Mesendoderm (in vitro differentiated cells): ENCODE data around the gene SFMBT2.

Experiments
- DNase-seq: peaks from one replicate; pipeline ENCODE4 v3.0.0; 2013
- H2AK5ac ChIP-seq: 2 replicates; pipeline ENCODE4 v1.6.1; 2013; ENCODE audit warnings: low read length, inconsistent platforms
- H2BK120ac ChIP-seq: 2 replicates; pipeline ENCODE4 v1.6.1; 2013; ENCODE audit warnings: low read depth, mild to moderate bottlenecking, low read length, moderate library complexity, mixed read lengths
- H2BK15ac ChIP-seq: replicated peaks from 2 replicates; pipeline ENCODE4 v1.6.1; 2013; ENCODE audit warnings: low read depth, mild to moderate bottlenecking, moderate library complexity
- H2BK5ac ChIP-seq: 2 replicates; pipeline ENCODE4 v1.6.1; 2013; ENCODE audit warnings: low read length, inconsistent platforms
- H3K18ac ChIP-seq: 2 replicates; pipeline ENCODE4 v1.6.1; 2013; ENCODE audit warnings: mild to moderate bottlenecking, low read length, mixed read lengths
- H3K23ac ChIP-seq: one replicate; pipeline ENCODE4 v1.6.1; 2013; ENCODE audit warnings: low read length
- H3K27ac ChIP-seq: 2 replicates; pipeline ENCODE4 v1.5.1; 2013; ENCODE audit warnings: low read depth, mild to moderate bottlenecking, inconsistent platforms, low read length, moderate library complexity
- H3K27me3 ChIP-seq: 2 replicates; pipeline ENCODE4 v1.6.1; 2013; ENCODE audit warnings: low read length, control low read depth, mild to moderate bottlenecking, inconsistent platforms; ENCODE audit not compliant: insufficient read depth, poor library complexity
- H3K36me3 ChIP-seq: 2 replicates; pipeline ENCODE4 v1.6.1; 2013; ENCODE audit warnings: low read length, inconsistent platforms; ENCODE audit not compliant: control insufficient read depth, insufficient read depth
- H3K4ac ChIP-seq: one replicate; pipeline ENCODE4 v1.6.1; 2013; ENCODE audit warnings: low read depth, mild to moderate bottlenecking, low read length, moderate library complexity
- H3K4me1 ChIP-seq: 2 replicates; pipeline ENCODE4 v1.6.1; 2013; ENCODE audit warnings: low read depth, low read length, inconsistent platforms; ENCODE audit not compliant: control insufficient read depth
- H3K4me2 ChIP-seq: 2 replicates; pipeline ENCODE4 v1.6.1; 2013; ENCODE audit warnings: low read length
- H3K4me3 ChIP-seq: 2 replicates; pipeline ENCODE4 v1.5.1; 2013; ENCODE audit warnings: mild to moderate bottlenecking, low read length
- H3K56ac ChIP-seq: one replicate; pipeline ENCODE4 v1.6.1; 2013; ENCODE audit warnings: low read length
- H3K79me1 ChIP-seq: 2 replicates; pipeline ENCODE4 v1.6.1; 2013; ENCODE audit warnings: low read length, inconsistent platforms
- H3K79me2 ChIP-seq: 2 replicates; pipeline ENCODE4 v1.6.1; 2013; ENCODE audit warnings: mild to moderate bottlenecking, low read length; ENCODE audit not compliant: control insufficient read depth, insufficient read depth
- H3K9ac ChIP-seq: 2 replicates; pipeline ENCODE4 v1.6.1; 2013; ENCODE audit warnings: low read length, inconsistent platforms
- H4K5ac ChIP-seq: one replicate; pipeline ENCODE4 v1.6.1; 2013; ENCODE audit warnings: low read length
- H4K8ac ChIP-seq: one replicate; pipeline ENCODE4 v1.6.1; 2013; ENCODE audit warnings: low read depth, mild to moderate bottlenecking, control low read depth, low read length, moderate library complexity
- WGBS: extraction: QIAGEN DNeasy Blood & Tissue Kit; methylation state at CpG from one replicate; pipeline ENCODE4 v1.1.7; 2013; ENCODE audit warnings: low lambda C conversion rate, missing lambda C conversion rate; ENCODE audit not compliant: insufficient coverage; ENCODE audit errors: extremely low coverage; 5-methylcytosine and 5-hydroxymethylcytosine counted together

The SFMBT2 gene

DNA sequence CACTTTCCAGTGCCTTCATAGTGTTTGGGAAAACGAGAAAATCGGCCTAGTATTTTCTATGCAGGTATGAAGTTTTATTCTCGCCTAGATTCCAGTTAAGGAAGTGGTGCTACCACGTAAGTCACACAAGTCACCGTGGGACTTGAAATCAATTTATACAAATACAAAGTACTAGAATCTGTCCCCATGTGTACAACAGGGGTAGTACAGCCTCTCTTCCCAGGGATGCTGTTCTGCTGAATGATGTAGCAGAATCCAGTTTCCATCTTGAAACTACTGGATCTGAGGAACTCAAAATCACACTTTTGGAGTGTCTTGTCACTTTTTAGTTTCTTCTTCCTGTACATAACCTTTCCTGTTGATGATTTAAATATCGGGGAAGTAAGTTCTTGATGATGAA lies 129.4 kb downstream of the SFMBT2 start:
- no peak overlapping the region for H3K23ac ChIP-seq
- H2AK5ac ChIP-seq: no peak overlapping the region
- no peak overlapping the region for H2BK15ac ChIP-seq
- H3K79me1 ChIP-seq: no peaks in the 10 kb centered on the region
- H2BK5ac ChIP-seq: no peak overlapping the region
- H3K56ac ChIP-seq: no peak overlapping the region
- no peak overlapping the region for H3K18ac ChIP-seq
- H3K36me3 ChIP-seq: no peaks in the 10 kb centered on the region
- H3K79me2 ChIP-seq: no peaks in the 10 kb centered on the region
- no peak overlapping the region for H3K4me3 ChIP-seq
- H4K8ac ChIP-seq: no peak overlapping the region
- H3K4me1 ChIP-seq: no peaks in the 10 kb centered on the region
- H3K9ac ChIP-seq: no peak overlapping the region
- H3K27ac ChIP-seq: no peak overlapping the region
- H3K4ac ChIP-seq: no peak overlapping the region
- H4K5ac ChIP-seq: no peak overlapping the region
- no CpG with 5 or more reads among the region's 6 CpGs for WGBS
- DNase-seq: no peak
- H3K4me2 ChIP-seq: no peak overlapping the region
- no peaks in the 10 kb centered on the region for H3K27me3 ChIP-seq
- H2BK120ac ChIP-seq: no peak overlapping the region

DNA sequence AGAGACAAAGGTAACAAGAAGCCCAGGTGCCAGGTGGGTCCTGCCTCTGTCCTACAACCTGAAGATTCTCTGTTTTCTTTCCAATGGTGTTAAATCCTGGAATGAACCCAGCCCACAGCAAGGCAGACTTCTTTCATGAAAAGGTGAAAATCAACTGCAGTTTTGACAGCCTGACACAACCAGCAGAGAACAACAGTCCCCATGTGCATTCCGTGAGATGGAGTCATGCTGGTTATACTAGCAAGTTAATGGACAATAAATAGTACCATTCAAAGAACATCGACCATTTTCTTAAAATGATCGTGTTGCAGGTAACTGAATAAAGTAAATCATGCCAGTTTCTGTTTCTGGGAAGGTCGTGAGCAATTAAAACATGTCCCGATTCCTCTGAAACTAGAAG lies 131.5 kb downstream of the SFMBT2 start:
- Histone ChIP-seq H3K79me2 (no peaks in the 10 kb centered on the region), H3K27me3 (no peaks in the 10 kb centered on the region), H3K56ac (no peak overlapping the region), H3K9ac (no peak overlapping the region), H2AK5ac (no peak overlapping the region), H4K5ac (no peak overlapping the region), H3K79me1 (no peaks in the 10 kb centered on the region), H3K4me1 (no peaks in the 10 kb centered on the region), H3K18ac (no peak overlapping the region), H2BK120ac (no peak overlapping the region), H3K4ac (no peak overlapping the region), H3K4me3 (no peak overlapping the region), H3K27ac (no peak overlapping the region), H3K4me2 (no peak overlapping the region), H4K8ac (no peak overlapping the region), H3K23ac (no peak overlapping the region), H2BK5ac (no peak overlapping the region), H3K36me3 (no peaks in the 10 kb centered on the region), H2BK15ac (no peak overlapping the region)
- WGBS: no CpG with 5 or more reads among the region's 5 CpGs
- DNase-seq: no peak

DNA sequence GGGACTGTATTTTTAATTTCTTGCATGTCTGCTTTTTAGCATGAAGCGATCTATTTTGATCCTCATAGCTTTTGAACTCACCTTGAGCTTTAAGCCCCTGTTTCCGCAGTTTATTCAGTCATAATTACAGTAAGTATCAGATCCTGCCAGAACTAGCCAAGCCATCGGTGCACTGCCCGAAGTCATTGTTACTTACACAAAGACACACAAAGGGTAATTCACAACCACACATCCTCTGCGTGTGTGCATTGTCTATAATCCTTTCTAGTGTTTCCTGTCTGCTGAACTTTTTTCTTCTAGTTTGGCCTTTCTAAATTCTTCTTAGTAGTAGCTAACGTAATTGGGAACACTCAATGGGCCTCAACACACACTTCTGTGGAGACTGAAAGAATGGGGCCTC lies 133.0 kb downstream of the SFMBT2 start:
- Histone ChIP-seq H3K4me3 (no peak overlapping the region), H3K27ac (no peak overlapping the region), H3K4me2 (no peak overlapping the region), H3K4me1 (no peaks in the 10 kb centered on the region), H2BK15ac (no peak overlapping the region), H2BK120ac (no peak overlapping the region), H4K5ac (no peak overlapping the region), H3K56ac (no peak overlapping the region), H3K36me3 (no peaks in the 10 kb centered on the region), H3K18ac (no peak overlapping the region), H3K79me2 (no peaks in the 10 kb centered on the region), H3K79me1 (no peaks in the 10 kb centered on the region), H3K9ac (no peak overlapping the region), H3K27me3 (no peaks in the 10 kb centered on the region), H2BK5ac (no peak overlapping the region), H3K4ac (no peak overlapping the region), H2AK5ac (no peak overlapping the region), H3K23ac (no peak overlapping the region), H4K8ac (no peak overlapping the region)
- WGBS: no CpG with 5 or more reads among the region's 6 CpGs
- DNase-seq: no peak

DNA sequence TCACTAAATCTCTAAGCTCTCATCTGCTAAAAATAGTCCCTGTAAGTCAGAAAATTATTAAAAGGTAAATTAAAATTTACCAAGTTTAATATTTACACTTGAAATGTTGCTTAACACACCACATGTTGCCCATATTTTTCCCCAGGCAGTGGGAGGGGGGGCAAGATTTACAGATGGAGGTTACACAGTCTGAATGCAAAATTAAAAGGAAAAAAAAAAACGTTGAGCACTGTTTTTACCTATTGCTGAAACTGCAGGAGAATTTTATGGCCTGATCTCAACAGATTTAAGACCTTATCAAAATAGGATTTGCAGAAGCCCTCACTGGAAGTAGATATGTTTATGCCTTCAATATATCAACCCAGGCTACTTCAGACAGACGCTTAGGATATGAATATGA lies 133.4 kb downstream of the SFMBT2 start:
- H3K9ac ChIP-seq: no peak overlapping the region
- no peaks in the 10 kb centered on the region for H3K79me2 ChIP-seq
- H3K23ac ChIP-seq: no peak overlapping the region
- no peak overlapping the region for H3K4ac ChIP-seq
- no peak overlapping the region for H3K27ac ChIP-seq
- no peak overlapping the region for H2BK15ac ChIP-seq
- H3K56ac ChIP-seq: no peak overlapping the region
- no peak for DNase-seq
- no CpG with 5 or more reads among the region's 2 CpGs for WGBS
- no peak overlapping the region for H4K5ac ChIP-seq
- H2BK120ac ChIP-seq: no peak overlapping the region
- H4K8ac ChIP-seq: no peak overlapping the region
- H2AK5ac ChIP-seq: no peak overlapping the region
- no peak overlapping the region for H3K4me2 ChIP-seq
- no peak overlapping the region for H3K4me3 ChIP-seq
- no peaks in the 10 kb centered on the region for H3K4me1 ChIP-seq
- H3K79me1 ChIP-seq: no peaks in the 10 kb centered on the region
- no peak overlapping the region for H2BK5ac ChIP-seq
- H3K36me3 ChIP-seq: no peaks in the 10 kb centered on the region
- H3K27me3 ChIP-seq: no peaks in the 10 kb centered on the region
- H3K18ac ChIP-seq: no peak overlapping the region

DNA sequence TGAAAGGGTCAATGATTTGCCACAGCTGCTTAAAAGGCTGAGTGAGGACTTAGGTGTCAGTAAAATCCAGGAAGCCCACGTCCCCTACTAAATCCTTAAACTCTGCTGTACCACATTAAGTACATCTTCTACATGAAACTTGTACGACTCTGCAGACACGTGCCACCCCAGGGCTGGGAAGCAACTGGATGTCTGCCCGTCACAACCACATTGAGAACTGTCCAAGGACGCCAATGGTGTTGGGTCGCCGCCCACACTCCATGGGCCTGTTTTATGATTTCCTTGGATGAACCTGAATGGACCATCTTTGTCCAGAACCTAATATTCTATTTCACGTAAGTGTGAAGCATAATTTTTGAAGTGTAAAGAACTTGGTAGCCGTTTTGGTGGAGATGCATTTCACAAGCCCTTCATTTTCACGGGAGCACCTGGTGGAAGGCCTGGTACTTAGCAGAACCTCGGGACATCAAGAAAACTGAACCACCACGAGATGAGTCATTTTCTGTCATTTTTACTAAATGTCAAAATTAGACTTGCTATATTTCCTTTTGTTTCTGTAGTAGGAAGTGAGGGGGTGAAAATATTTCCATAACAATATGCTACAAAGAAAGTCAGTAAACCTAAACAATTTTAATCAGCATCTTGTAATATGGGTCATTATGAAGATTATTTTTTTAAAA lies 134.9 kb downstream of the SFMBT2 start:
- no peaks in the 10 kb centered on the region for H3K79me2 ChIP-seq
- H3K79me1 ChIP-seq: no peaks in the 10 kb centered on the region
- no peak overlapping the region for H3K4me2 ChIP-seq
- no peak overlapping the region for H2AK5ac ChIP-seq
- DNase-seq: no peak
- no peaks in the 10 kb centered on the region for H3K36me3 ChIP-seq
- H3K27ac ChIP-seq: no peak overlapping the region
- no peak overlapping the region for H3K4me3 ChIP-seq
- no peak overlapping the region for H2BK5ac ChIP-seq
- no peak overlapping the region for H3K23ac ChIP-seq
- H3K27me3 ChIP-seq: no peaks in the 10 kb centered on the region
- no peaks in the 10 kb centered on the region for H3K4me1 ChIP-seq
- no peak overlapping the region for H2BK15ac ChIP-seq
- no peak overlapping the region for H3K18ac ChIP-seq
- no CpG with 5 or more reads among the region's 12 CpGs for WGBS
- H3K4ac ChIP-seq: no peak overlapping the region
- H3K56ac ChIP-seq: no peak overlapping the region
- no peak overlapping the region for H2BK120ac ChIP-seq
- no peak overlapping the region for H3K9ac ChIP-seq
- no peak overlapping the region for H4K8ac ChIP-seq
- H4K5ac ChIP-seq: no peak overlapping the region

DNA sequence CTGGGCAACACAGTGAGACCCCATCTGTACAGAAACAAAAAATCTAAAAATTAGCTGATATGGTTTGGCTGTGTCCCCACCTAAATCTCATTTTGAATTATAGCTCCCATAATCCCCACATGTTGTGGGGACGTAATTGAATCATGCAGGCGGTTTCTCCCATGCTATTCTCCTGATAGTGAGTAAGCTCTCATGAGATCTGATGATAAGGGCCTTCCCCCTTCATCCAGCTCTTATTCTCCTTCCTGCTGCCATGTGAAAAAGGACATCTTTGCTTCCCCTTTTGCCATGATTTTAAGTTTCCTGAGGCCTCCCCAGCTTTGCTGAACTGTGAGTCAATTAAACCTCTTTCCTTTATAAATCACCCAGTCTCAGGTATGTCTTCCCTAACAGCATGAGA lies 136.5 kb downstream of the SFMBT2 start:
- Histone ChIP-seq H2AK5ac (no peak overlapping the region), H2BK120ac (no peak overlapping the region), H3K4me1 (no peaks in the 10 kb centered on the region), H3K23ac (no peak overlapping the region), H3K9ac (no peak overlapping the region), H3K27ac (no peak overlapping the region), H3K79me1 (no peaks in the 10 kb centered on the region), H2BK5ac (no peak overlapping the region), H4K8ac (no peak overlapping the region), H2BK15ac (no peak overlapping the region), H3K18ac (no peak overlapping the region), H4K5ac (no peak overlapping the region), H3K56ac (no peak overlapping the region), H3K4me2 (no peak overlapping the region), H3K4ac (no peak overlapping the region), H3K79me2 (no peaks in the 10 kb centered on the region), H3K4me3 (no peak overlapping the region), H3K27me3 (no peaks in the 10 kb centered on the region), H3K36me3 (no peaks in the 10 kb centered on the region)
- no CpG with 5 or more reads among the region's 2 CpGs for WGBS
- DNase-seq: no peak
